Middle frontal gyrus (tissue), 1 donor: Measurements from ENCODE around the gene GPX8.

Experiments used
- DNase-seq: peaks from one replicate; pipeline ENCODE4 v3.0.0-alpha.2; 2015; ENCODE audit warnings: low spot score; ENCODE audit errors: extremely low spot score

GPX8 gene, protein sequence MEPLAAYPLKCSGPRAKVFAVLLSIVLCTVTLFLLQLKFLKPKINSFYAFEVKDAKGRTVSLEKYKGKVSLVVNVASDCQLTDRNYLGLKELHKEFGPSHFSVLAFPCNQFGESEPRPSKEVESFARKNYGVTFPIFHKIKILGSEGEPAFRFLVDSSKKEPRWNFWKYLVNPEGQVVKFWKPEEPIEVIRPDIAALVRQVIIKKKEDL

GRCh38 chr5:55159763-55160492 is at the start of gene GPX8:
Gene GPX8, plus strand, starts transcription at chr5:55160171. Its CDS starts 22 bp downstream, at chr5:55160193.
- no peak for DNase-seq

DNA sequence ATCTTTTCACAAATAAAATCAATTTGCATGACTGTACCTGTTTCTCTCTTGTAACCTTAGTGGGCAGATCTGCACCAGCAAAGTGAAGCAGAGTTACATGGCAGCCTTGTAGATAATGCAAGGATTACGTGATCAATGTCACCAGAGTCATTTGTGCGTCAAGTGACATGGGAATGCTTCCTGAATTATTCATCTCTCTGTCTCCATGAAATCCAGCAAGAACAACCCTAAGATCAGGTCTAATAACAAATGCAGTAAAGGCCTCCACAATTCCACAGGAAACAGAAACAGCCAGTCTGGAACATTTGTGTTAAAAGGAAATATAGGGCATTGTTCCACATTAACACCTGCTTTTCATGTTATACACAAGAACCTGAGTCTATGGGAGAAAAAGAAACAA is 49.8 kb upstream of the GPX8 start:
- no peak for DNase-seq

DNA sequence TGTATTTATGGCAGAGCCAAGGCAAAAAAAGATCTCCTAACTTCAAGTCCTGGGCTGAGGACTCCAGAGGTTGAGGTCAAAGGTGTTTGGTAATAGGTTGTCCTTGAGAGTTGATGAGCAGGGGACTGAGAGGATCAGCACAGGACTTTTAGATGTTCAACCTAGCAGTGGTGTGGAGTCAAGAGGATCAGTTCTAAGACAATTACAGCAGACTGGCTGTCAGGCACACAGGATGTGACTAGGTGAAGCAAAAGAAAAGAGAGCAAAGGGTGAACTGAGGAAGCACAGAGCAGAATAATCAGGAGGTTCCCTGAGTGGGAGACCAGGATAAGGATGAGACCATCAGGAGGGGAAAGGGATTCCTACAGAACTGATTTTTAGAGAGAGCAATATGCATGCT is 46.6 kb upstream of the GPX8 start:
- no peak for DNase-seq

- DNase-seq = no peak
These were observed 45.9 kb upstream of the GPX8 start for GRCh38 chr5:55114061-55114460.

DNA sequence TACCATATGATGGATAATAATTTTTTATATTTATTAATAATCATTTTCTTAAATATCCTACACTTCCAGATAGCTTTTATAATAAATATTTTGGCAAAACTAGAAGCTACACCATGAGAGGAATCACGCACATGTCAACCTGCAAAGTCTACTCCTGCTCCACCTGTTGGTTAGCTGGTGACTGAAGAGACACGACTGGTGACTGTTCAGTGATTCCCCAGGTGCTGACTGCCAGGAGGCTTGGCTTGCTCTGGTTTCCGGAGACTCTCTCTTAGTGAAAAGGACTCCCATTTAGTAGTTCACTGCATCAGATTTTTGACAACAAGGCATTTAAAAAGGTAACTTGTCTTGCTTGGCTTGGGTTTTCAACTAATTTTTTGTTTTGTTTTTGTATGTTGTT is 36.6 kb upstream of the GPX8 start:
- DNase-seq = no peak

- no peak for DNase-seq
These were observed 25.8 kb upstream of the GPX8 start for GRCh38 chr5:55134053-55134722.

DNA sequence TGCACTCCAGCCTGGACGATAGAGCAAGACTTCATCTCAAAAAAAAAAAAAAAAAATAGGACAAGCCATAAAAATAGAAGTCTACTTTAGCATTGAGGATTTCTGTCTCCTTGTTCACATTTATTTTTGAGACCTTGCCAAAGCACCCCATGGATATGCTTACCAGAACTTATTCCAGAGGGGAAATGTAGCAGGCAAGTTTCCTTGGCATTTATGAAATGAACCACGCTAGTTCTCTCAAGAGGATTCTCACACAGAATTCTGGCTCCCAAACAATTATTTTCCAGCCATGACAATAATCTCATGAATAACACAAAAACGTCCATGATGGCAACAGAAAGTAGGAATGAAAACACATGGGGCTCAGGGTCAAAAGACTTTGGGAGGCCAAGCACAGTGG is 23.4 kb upstream of the GPX8 start:
- DNase-seq = no peak

DNA sequence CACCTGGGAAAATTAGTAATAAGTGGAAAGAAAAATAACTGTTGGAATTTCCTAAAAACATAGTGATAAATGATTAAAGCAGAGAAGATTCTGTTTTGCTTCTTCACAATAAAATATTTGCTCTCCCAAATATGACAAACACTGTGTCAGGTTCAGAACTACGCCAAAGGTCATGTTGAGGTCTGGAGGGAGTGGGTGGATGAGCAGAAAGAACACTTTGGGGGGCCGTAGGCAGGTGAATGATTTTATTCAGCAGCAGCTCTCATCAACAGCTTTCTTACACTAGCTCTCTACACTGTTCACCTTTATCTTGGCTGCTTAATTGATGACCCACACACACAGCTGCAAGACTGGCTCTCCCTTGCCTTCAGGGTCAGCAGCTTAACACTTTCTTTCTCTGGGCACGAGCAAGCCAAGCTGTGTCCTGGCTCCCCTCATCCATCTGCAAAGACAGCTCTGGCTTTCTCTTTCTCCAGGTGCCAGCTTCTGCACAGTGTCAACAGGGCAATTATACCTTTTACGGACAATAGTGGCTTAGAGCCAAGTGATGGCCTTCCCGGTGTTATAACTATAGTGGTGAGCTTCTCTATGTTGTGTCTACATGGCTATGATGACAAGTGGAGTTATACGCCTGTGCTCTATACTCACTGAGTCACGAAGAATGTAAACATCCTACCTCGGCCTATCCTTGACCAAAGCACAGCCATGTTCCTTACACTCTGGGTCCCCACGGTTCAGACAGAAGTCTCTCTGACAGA is 18.9 kb upstream of the GPX8 start:
- no peak for DNase-seq

GRCh38 chr5:55141945-55142690 is 17.9 kb upstream of the GPX8 start:
- no peak for DNase-seq

DNA sequence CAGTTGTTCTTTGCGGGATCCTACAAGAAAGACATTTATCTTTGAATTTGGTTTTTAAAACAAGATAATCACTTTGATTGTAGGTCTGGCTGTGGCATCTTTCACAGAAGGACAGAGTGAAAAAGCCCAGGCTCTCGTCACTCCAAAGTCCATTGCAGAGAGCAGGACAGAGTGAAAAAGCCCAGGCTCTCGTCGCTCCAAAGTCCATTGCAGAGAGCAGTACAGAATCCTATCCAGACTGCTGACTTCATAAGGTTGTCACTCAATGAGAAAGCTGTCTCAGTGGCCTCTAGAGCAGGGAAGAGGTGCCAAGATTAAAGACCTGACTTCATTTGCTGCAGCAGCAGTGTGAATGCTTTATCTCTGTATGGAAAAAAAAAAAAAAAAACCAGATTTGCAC is 16.3 kb upstream of the GPX8 start:
- DNase-seq = no peak

DNA sequence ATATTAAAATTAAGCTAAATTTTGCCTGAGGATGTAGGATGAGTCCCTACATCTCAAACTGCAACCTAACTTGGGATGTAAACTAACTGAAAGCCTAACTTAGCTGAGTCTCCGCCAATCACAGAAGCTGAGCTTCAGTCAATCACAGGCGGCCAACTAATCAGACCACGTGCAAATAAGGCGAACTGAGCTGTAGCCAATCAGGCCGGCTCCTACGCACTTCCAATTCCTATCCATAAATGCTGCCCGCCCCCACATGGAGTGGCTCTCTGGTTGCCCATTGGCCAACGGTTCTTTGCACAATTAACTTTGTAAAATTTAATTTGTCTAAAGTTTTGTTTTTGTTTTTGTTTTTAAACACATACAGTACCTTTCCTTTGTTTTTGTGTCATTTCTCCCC is 13.9 kb upstream of the GPX8 start:
- no peak for DNase-seq

DNA sequence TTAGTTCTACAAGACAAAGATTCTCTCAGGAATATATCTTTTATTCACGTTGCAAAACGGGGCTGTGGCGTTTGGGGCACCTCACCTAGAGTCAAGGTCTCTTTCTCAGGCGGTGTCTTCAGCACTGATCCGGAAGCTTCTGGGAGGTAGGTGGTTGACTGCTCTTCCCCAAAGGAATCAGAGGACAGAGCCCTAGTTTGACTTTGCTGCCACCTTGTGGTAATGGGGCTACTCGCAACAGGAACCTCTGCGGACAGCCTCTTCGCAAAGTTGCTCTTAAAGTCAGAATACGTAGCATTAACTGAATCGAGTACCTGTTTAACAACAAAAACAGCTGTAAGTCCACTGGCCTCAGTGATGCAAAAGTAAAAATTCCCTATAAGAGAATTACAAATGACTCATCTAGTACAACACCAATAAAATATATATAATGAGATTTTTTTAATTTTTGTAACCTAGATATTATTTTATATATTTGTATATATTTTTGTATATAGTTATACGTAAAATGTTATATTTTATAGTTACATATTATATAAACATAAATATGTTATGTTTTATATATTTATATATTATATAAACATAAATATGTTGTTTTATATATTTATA is 13.3 kb upstream of the GPX8 start:
- DNase-seq = peak; percentile 53

DNA sequence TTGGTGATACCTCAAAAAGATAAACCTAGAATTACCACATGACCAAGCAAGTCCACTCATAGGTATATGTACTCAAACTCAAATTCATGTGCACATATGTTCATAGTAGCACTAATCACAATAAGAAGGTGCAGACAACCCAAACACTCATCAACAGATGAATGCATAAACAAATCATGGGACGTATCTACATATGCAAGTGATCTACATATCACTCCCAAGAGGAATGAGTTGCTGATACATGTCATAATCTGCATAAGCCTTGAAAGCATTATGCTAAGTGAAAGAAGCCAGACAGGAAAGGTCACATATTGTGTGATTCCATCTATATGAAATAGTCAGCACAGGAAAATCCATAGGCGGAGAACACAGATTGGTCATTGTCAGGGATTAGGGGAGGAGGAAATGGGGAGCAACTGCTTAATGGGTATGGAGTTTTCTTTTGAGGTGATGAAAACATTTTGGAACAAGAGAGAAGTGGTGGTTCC is 10.6 kb upstream of the GPX8 start:
- no peak for DNase-seq

GRCh38 chr5:55151923-55152842 is 7.8 kb upstream of the GPX8 start:
- no peak for DNase-seq

DNA sequence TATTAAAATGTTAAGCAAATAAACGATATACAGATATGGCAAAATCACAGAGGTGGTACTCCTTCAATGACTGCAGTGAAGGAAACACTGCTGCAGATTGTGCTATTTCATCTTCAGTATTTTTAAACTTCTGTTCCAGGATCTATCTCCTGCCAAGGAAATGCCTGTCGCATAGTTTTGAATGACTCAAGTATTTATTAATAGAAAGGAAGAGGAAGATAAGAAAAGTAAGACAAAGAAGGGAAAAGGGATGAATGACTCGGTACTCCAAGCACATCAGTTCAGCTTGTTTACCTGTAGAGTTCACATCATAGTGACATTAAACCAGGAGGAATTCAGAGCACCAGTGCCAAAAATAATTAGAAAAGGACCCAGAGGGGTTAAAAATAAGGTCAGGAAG is 5.1 kb upstream of the GPX8 start:
- DNase-seq = no peak

DNA sequence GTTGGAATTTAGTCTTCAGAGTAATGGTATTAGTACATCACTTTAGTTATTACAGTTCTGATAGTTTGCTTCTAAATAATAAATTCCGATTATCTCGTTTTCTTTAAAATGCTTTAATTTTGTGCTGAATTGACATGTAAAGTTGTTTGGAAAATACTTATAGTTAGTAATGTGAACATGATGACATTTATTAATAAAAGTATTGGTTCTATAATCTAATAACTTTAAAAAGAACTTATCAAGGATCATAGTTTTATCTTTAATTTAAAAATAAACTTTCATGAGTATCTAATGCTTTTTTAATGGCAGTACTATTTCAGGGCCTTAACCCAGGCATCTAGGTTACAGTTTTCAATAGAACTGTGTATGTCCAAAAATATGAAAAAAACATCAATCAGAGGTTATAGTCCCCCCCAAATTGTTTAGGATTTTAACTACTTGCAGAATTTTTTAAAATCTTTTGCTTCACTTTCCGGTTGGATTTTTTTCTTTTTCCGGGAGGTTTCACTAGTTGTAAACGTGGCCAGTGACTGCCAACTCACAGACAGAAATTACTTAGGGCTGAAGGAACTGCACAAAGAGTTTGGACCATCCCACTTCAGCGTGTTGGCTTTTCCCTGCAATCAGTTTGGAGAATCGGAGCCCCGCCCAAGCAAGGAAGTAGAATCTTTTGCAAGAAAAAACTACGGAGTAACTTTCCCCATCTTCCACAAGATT is 680 bp downstream of the GPX8 start:
- no peak for DNase-seq

- no peak for DNase-seq
These were observed 2.7 kb downstream of the GPX8 start for GRCh38 chr5:55162666-55163065.

DNA sequence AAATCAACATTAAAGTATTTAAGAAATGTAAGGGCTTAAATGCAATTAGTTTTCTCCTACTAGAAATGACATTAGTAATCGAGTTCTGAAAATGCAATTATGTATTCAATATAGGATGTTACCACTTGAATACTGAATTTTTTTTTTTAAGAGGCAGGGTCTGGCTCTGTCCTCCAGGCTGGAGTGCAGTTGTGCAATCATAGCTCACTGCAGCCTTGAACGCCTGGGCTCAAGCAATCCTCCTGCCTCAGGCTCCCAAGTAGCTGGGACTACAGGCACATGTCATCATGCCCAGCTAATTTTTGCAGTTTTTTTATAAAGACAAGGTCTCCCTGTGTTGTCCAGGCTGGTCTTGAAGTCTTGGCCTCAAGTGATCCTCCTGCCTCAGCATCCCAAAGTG is 11.5 kb downstream of the GPX8 start:
- no peak for DNase-seq
